HepG2 (cell line): ENCODE results near the gene LSM10. TPM values are rescaled to one million over a fixed set of nuclear protein-coding genes. Genes with fewer than 3 reads are reported as not detected.

Experiments
- ATAC-seq: fragments of 200-7000 bp; cut with Tn5 transposase; 3 replicates; pipeline ENCODE4 v1.9.1; 2020; ENCODE audit warnings: mild to moderate bottlenecking, moderate library complexity
- BruUV-seq: library from RNA; stranded (reverse); fragments of 400-500 nt; replicated peaks from 2 replicates; lab custom pipeline; 2021; lab: Mats Ljungman, UMichigan
- CTCF ChIA-PET: fragments of 300-600 bp; formaldehyde crosslinking; extraction: SDS; loops from one replicate; lab custom pipeline; 2021; ENCODE audit warnings: low total read pairs, inconsistent platforms, low intra/inter-chr PET ratio; lab: Yijun Ruan, JAX
- POLR2A ChIA-PET: fragments of 350-600 bp; sonication (Branson Sonifier 250); formaldehyde crosslinking; loops from one replicate; lab custom pipeline; 2020; ENCODE audit warnings: antibody characterized with exemption, inconsistent platforms; lab: Yijun Ruan, JAX
- DNase-seq: peaks from one replicate; pipeline ENCODE4 v3.0.0-alpha.2; 2015; ENCODE audit warnings: low spot score
- FAIRE-seq: peaks from 3 replicates; lab custom pipeline; 2011; peaks lifted over from hg19 to GRCh38; lab: Jason Lieb, UNC
- H2AFZ ChIP-seq: one replicate; pipeline ENCODE4 v1.6.1; 2011; ENCODE audit warnings: low read length, inconsistent platforms
- H3K27ac ChIP-seq: fragments of 300-600 bp; 3 replicates; pipeline ENCODE4 v1.8.0; 2011; ENCODE audit warnings: mixed run types, mild to moderate bottlenecking, mixed read lengths, low read length, inconsistent platforms; ENCODE audit not compliant: insufficient read depth; ENCODE audit errors: extremely low read length
- H3K27me3 ChIP-seq, 2 experiments: fragments of 200-600 bp in 1 of 2; 2 replicates in 1 of 2; 3 replicates in 1 of 2; pipeline versions ENCODE4 v1.6.0 to v1.8.0; 2011; ENCODE audit warnings: low read length in 2 of 2, mild to moderate bottlenecking in 2 of 2, moderate library complexity in 2 of 2, inconsistent platforms in 1 of 2; ENCODE audit not compliant: insufficient read depth in 2 of 2, control insufficient read depth in 1 of 2
- H3K36me3 ChIP-seq, 2 experiments: fragments of 200-600 bp in 1 of 2; replicated peaks in 1 of 2; 2 replicates in 1 of 2; 3 replicates in 1 of 2; pipeline versions ENCODE4 v1.5.1 to v1.8.0; 2011; ENCODE audit warnings: low read length in 2 of 2, inconsistent platforms in 1 of 2; ENCODE audit not compliant: insufficient read depth in 2 of 2, control insufficient read depth in 1 of 2
- H3K4me1 ChIP-seq: 2 replicates; pipeline ENCODE4 v1.5.1; 2012; ENCODE audit warnings: low read length, inconsistent platforms; ENCODE audit not compliant: insufficient read depth
- H3K4me2 ChIP-seq: 2 replicates; pipeline ENCODE4 v1.6.0; 2011; ENCODE audit warnings: low read depth, low read length, inconsistent platforms
- H3K4me3 ChIP-seq, 3 experiments: fragments of 200-600 bp in 1 of 3; sonication (generic), shearing (Covaris generic) in 1 of 3; replicated peaks in 1 of 3; 2 replicates each; pipeline ENCODE4 v1.5.1; 2011 to 2016; ENCODE audit warnings: low read length in 3 of 3, inconsistent platforms in 2 of 3, low read depth in 2 of 3, mild to moderate bottlenecking in 2 of 3, control low read depth in 1 of 3, mixed read lengths in 1 of 3; ENCODE audit not compliant: insufficient read depth in 1 of 3
- H3K79me2 ChIP-seq: one replicate; pipeline ENCODE4 v1.6.1; 2011; ENCODE audit warnings: low read length, inconsistent platforms; ENCODE audit not compliant: insufficient read depth
- H3K9ac ChIP-seq: 2 replicates; pipeline ENCODE4 v1.6.0; 2011; ENCODE audit warnings: mild to moderate bottlenecking, low read depth, low read length, inconsistent platforms; ENCODE audit not compliant: insufficient read depth
- H3K9me3 ChIP-seq: 2 replicates; pipeline ENCODE4 v1.5.1; 2012; ENCODE audit warnings: mild to moderate bottlenecking, low read length
- H4K20me1 ChIP-seq: 2 replicates; pipeline ENCODE4 v1.6.0; 2011; ENCODE audit warnings: inconsistent platforms, mild to moderate bottlenecking, low read length, moderate library complexity; ENCODE audit not compliant: insufficient read depth
- CREB1 ChIP-seq, 2 experiments: fragments of 450-650 bp in 1 of 2; IDR thresholded peaks; 2 replicates each; pipeline ENCODE4 v1.6.1; 2016 to 2017; ENCODE audit warnings: control low read depth in 1 of 2, mild to moderate bottlenecking in 1 of 2, missing compliant biosample characterization in 1 of 2, missing genetic modification characterization in 1 of 2
- DMAP1 ChIP-seq: IDR thresholded peaks from 2 replicates; pipeline ENCODE4 v1.6.1; 2016
- NFYB ChIP-seq: sonication (generic); formaldehyde crosslinking; IDR thresholded peaks from 2 replicates; pipeline ENCODE4 v1.4.0; 2020; ENCODE audit warnings: missing genetic modification reagents
- PRPF4 ChIP-seq: fragments of 200-400 bp; formaldehyde crosslinking; IDR thresholded peaks from 2 replicates; pipeline ENCODE4 v1.6.1; 2016; ENCODE audit warnings: low read length, low read depth; ENCODE audit not compliant: poor library complexity, severe bottlenecking
- RORA ChIP-seq: sonication (generic); formaldehyde crosslinking; IDR thresholded peaks from 2 replicates; pipeline ENCODE4 v1.5.0; 2020; ENCODE audit warnings: mild to moderate bottlenecking, missing genetic modification reagents, moderate library complexity
- ZFP1 ChIP-seq: IDR thresholded peaks from 2 replicates; pipeline ENCODE4 v1.6.1; 2016
- ZNF317 ChIP-seq: sonication (generic); formaldehyde crosslinking; IDR thresholded peaks from 2 replicates; pipeline ENCODE4 v1.5.0; 2020; ENCODE audit warnings: mild to moderate bottlenecking, missing genetic modification reagents
- ZNF629 ChIP-seq: sonication (generic); formaldehyde crosslinking; conservative IDR thresholded peaks from 2 replicates; pipeline ENCODE4 v1.5.0; 2020; ENCODE audit warnings: missing genetic modification reagents
- WGBS: methylation state at CpG from one replicate; pipeline ENCODE4 v1.1.6; 2017; ENCODE audit warnings: low lambda C conversion rate; 5-methylcytosine and 5-hydroxymethylcytosine counted together
- in situ Hi-C: cut with HindIII; loops from 2 replicates; pipeline ENCODE4 v1.10.0; 2017; ENCODE audit warnings: low pct_unique_long_range_greater_than_20kb; ENCODE audit not compliant: extremely low pct_ligation_motif_present
- intact Hi-C: fragments of 100-400 bp; cut with micrococcal nuclease; formaldehyde crosslinking; loops from one replicate; pipeline ENCODE4 v1.10.0; 2022; ENCODE audit not compliant: unreplicated experiment
- polyA plus RNA-seq, 8 experiments: library from polyadenylated mRNA; depleted of rRNA in 3 of 8; stranded (reverse) in 7 of 8; unstranded in 1 of 8; fragments of >200 nt; fragmentation: Illumina TruSeq in 4 of 8; extraction: Trizol in 4 of 8; gene quantifications; 2 replicates each; pipeline versions ENCODE4 v1.2.1 to v1.2.3, GENCODE V29; 2011 to 2016; ENCODE audit warnings: low read depth in 4 of 8, missing spikeins in 1 of 8, mixed read lengths in 1 of 8; ENCODE audit not compliant: insufficient read depth in 1 of 8
- total RNA-seq, 5 experiments: library from RNA; depleted of rRNA; stranded (reverse); fragments of >200 nt; fragmentation: Illumina TruSeq; extraction: Trizol; gene quantifications; 2 replicates each; pipeline ENCODE4 v1.2.3, GENCODE V29; 2016; ENCODE audit warnings: low read depth in 1 of 5
- TF ChIP-seq, protein P1 (sequence below): sonication (generic); formaldehyde crosslinking; IDR thresholded peaks from 2 replicates; pipeline ENCODE4 v1.4.0; 2020; ENCODE audit warnings: missing genetic modification reagents, borderline replicate concordance
- TF ChIP-seq, protein P2 (sequence below): sonication (generic); formaldehyde crosslinking; IDR thresholded peaks from 2 replicates; pipeline ENCODE4 v1.8.0; 2022; ENCODE audit warnings: mild to moderate bottlenecking, missing genetic modification reagents, moderate library complexity
- TF ChIP-seq, protein P3 (sequence below): sonication (generic); formaldehyde crosslinking; IDR thresholded peaks from 2 replicates; pipeline ENCODE4 v1.4.0; 2020; ENCODE audit warnings: missing genetic modification reagents

LSM10 gene
- total and polyA plus RNA-seq, 2 of the 13 experiments (the other 11 are each of a cell fraction or from before 2014, with no cell fraction given) = 14.0 to 52.0 TPM

DNA sequence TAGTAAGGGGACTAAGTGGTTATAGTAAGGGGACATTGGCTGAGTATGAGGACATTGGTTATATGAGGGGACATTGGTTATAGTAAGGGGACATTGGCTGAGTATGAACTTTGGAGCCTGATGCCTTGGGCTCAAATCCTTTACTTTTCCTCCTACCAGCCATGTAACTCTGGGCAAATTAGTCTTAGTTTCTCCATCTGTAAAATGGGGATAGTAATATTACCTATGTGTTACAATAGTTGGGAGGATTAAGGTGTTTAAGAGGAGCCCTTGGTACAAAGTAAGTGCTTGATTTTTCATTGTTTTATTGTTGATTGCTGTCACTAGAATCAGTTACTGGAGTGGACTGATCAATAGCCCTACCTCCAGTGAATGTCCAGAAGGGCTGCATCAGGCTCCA lies 49.7 kb upstream of the LSM10 start:
- in situ Hi-C loops (no loop called here), intact Hi-C loops (no loop called here)
- DNase-seq (no peak), ATAC-seq (no peak), FAIRE-seq (no peak)
- H3K9me3 ChIP-seq = no peaks in the 10 kb centered on the region
- POLR2A ChIA-PET = no interaction called here
- H3K4me2 ChIP-seq = no peak overlapping the region
- no peak overlapping the region for H3K9ac ChIP-seq
- no peak overlapping the region for H2AFZ ChIP-seq
- no peak overlapping the region for H3K4me3 ChIP-seq
- 0 out of 2 replicates have a peak, but pooled peaks cover 7% of the 10 kb centered on the region for H3K4me1 ChIP-seq
- H3K27me3 ChIP-seq = no peaks in the 10 kb centered on the region
- H3K79me2 ChIP-seq = no peaks in the 10 kb centered on the region
- TF ChIP-seq PRPF4 = no peak
- TF ChIP-seq ZNF629 = 0 out of 2 replicates have a peak, but pooled peaks have one; percentile 18
- no TSS peak for BruUV-seq
- CTCF ChIA-PET = no interaction called here
- H3K36me3 ChIP-seq = no peaks in the 10 kb centered on the region
- H3K27ac ChIP-seq = no peak overlapping the region
- H4K20me1 ChIP-seq = no peaks in the 10 kb centered on the region

DNA sequence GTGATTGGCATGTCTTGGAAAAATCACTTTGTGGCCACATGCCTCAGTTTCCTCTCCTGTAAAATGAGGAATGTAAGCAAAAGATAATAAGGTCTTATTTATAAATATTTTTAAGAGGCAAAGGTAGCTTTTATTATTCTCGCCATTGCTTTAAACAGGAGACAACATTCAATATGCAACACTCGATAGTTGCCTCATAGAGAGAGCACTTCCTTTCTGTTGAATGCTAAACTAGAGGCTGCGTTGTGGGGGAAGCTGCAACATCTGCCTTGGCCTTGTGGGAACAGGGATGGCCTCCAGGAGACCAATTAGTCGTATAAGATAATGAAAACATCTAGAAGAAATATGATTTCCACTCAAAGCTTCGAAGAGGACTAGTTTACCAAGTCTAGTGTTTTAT lies 49.0 kb upstream of the LSM10 start:
- ChIA-PET CTCF (interaction anchor here (1.2 kb wide), 1 partner anchor 204 kb away, joined by 3 read pairs; no protein-coding TSS in a partner anchor), POLR2A (no interaction called here)
- DNase-seq (no peak), ATAC-seq (no peak), FAIRE-seq (no peak)
- Histone ChIP-seq H3K9me3 (no peaks in the 10 kb centered on the region), H3K4me3 (no peak overlapping the region), H3K9ac (no peak overlapping the region), H3K4me2 (no peak overlapping the region), H3K27me3 (no peaks in the 10 kb centered on the region), H4K20me1 (no peaks in the 10 kb centered on the region), H3K27ac (no peak overlapping the region), H3K4me1 (0 out of 2 replicates have a peak, but pooled peaks cover 7% of the 10 kb centered on the region), H3K36me3 (no peaks in the 10 kb centered on the region), H3K79me2 (no peaks in the 10 kb centered on the region), H2AFZ (no peak overlapping the region)
- in situ Hi-C loops (no loop called here), intact Hi-C loops (no loop called here)
- BruUV-seq = no TSS peak
- WGBS = 50% methylated on average over 5 of the region's 5 CpGs
- TF ChIP-seq, protein P1, sequence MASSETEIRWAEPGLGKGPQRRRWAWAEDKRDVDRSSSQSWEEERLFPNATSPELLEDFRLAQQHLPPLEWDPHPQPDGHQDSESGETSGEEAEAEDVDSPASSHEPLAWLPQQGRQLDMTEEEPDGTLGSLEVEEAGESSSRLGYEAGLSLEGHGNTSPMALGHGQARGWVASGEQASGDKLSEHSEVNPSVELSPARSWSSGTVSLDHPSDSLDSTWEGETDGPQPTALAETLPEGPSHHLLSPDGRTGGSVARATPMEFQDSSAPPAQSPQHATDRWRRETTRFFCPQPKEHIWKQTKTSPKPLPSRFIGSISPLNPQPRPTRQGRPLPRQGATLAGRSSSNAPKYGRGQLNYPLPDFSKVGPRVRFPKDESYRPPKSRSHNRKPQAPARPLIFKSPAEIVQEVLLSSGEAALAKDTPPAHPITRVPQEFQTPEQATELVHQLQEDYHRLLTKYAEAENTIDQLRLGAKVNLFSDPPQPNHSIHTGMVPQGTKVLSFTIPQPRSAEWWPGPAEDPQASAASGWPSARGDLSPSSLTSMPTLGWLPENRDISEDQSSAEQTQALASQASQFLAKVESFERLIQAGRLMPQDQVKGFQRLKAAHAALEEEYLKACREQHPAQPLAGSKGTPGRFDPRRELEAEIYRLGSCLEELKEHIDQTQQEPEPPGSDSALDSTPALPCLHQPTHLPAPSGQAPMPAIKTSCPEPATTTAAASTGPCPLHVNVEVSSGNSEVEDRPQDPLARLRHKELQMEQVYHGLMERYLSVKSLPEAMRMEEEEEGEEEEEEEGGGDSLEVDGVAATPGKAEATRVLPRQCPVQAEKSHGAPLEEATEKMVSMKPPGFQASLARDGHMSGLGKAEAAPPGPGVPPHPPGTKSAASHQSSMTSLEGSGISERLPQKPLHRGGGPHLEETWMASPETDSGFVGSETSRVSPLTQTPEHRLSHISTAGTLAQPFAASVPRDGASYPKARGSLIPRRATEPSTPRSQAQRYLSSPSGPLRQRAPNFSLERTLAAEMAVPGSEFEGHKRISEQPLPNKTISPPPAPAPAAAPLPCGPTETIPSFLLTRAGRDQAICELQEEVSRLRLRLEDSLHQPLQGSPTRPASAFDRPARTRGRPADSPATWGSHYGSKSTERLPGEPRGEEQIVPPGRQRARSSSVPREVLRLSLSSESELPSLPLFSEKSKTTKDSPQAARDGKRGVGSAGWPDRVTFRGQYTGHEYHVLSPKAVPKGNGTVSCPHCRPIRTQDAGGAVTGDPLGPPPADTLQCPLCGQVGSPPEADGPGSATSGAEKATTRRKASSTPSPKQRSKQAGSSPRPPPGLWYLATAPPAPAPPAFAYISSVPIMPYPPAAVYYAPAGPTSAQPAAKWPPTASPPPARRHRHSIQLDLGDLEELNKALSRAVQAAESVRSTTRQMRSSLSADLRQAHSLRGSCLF (CRISPR knock-in tag) = no peak
- TF ChIP-seq DMAP1 (CRISPR knock-in tag) = no peak
- TF ChIP-seq RORA (CRISPR knock-in tag) = no peak
- TF ChIP-seq NFYB (CRISPR knock-in tag) = no peak
- TF ChIP-seq ZFP1 = no peak
- TF ChIP-seq, protein P2, sequence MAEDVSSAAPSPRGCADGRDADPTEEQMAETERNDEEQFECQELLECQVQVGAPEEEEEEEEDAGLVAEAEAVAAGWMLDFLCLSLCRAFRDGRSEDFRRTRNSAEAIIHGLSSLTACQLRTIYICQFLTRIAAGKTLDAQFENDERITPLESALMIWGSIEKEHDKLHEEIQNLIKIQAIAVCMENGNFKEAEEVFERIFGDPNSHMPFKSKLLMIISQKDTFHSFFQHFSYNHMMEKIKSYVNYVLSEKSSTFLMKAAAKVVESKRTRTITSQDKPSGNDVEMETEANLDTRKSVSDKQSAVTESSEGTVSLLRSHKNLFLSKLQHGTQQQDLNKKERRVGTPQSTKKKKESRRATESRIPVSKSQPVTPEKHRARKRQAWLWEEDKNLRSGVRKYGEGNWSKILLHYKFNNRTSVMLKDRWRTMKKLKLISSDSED (CRISPR knock-in tag) = no peak
- TF ChIP-seq, protein P3, sequence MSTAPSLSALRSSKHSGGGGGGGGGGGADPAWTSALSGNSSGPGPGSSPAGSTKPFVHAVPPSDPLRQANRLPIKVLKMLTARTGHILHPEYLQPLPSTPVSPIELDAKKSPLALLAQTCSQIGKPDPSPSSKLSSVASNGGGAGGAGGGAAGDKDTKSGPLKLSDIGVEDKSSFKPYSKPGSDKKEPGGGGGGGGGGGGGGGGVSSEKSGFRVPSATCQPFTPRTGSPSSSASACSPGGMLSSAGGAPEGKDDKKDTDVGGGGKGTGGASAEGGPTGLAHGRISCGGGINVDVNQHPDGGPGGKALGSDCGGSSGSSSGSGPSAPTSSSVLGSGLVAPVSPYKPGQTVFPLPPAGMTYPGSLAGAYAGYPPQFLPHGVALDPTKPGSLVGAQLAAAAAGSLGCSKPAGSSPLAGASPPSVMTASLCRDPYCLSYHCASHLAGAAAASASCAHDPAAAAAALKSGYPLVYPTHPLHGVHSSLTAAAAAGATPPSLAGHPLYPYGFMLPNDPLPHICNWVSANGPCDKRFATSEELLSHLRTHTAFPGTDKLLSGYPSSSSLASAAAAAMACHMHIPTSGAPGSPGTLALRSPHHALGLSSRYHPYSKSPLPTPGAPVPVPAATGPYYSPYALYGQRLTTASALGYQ (CRISPR knock-in tag) = no peak
- TF ChIP-seq CREB1 (IDR thresholded peaks at IDR 0.05) = no peak
- TF ChIP-seq CREB1 (CRISPR knock-in tag; IDR thresholded peaks at IDR 0.05) = no peak
- no peak for TF ChIP-seq ZNF317 (CRISPR knock-in tag)
